ENCODE data around the gene CCDC157.
"Not testable (repeated sequence)": the region's sequence is repeated elsewhere in the genome, so short reads cannot be mapped to it uniquely, and the experiment has no call there.

DNA sequence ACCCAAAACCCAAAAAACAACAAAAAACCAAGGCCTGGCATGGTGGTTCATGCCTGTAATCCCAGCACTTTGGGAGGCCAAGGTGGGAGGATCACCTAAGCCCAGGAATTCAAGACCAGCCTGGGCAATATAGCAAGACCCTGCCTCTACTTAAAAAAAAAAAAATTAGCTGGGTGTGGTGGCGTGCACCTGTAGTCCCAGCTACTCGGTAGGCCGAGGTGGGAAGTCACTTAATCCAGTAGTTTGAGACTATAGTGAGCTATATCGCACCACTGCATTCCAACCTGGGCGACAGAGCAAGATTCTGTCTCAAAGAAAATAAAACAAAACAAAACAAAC lies 45.9 kb downstream of the CCDC157 start:
- not testable (repeated sequence) for TF ChIP-seq JUND (IDR thresholded peaks at IDR 0.05); FOXA1 (IDR thresholded peaks at IDR 0.05); FOXA2 (IDR thresholded peaks at IDR 0.05); RAD21 (IDR thresholded peaks at IDR 0.05); SP1 (IDR thresholded peaks at IDR 0.05); HNF4A (conservative IDR thresholded peaks at IDR 0.05); TAF1 (conservative IDR thresholded peaks at IDR 0.05)
- TF ChIP-seq, protein P1, sequence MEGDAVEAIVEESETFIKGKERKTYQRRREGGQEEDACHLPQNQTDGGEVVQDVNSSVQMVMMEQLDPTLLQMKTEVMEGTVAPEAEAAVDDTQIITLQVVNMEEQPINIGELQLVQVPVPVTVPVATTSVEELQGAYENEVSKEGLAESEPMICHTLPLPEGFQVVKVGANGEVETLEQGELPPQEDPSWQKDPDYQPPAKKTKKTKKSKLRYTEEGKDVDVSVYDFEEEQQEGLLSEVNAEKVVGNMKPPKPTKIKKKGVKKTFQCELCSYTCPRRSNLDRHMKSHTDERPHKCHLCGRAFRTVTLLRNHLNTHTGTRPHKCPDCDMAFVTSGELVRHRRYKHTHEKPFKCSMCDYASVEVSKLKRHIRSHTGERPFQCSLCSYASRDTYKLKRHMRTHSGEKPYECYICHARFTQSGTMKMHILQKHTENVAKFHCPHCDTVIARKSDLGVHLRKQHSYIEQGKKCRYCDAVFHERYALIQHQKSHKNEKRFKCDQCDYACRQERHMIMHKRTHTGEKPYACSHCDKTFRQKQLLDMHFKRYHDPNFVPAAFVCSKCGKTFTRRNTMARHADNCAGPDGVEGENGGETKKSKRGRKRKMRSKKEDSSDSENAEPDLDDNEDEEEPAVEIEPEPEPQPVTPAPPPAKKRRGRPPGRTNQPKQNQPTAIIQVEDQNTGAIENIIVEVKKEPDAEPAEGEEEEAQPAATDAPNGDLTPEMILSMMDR (IDR thresholded peaks at IDR 0.05; ENCODE audit: low read depth, low read length, missing input control): not testable (repeated sequence)
- TF ChIP-seq, protein P2, sequence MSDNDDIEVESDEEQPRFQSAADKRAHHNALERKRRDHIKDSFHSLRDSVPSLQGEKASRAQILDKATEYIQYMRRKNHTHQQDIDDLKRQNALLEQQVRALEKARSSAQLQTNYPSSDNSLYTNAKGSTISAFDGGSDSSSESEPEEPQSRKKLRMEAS (IDR thresholded peaks at IDR 0.05): not testable (repeated sequence)

Measured in liver (tissue), 3 donors.